ENCODE results near the gene SPAG16.

DNA sequence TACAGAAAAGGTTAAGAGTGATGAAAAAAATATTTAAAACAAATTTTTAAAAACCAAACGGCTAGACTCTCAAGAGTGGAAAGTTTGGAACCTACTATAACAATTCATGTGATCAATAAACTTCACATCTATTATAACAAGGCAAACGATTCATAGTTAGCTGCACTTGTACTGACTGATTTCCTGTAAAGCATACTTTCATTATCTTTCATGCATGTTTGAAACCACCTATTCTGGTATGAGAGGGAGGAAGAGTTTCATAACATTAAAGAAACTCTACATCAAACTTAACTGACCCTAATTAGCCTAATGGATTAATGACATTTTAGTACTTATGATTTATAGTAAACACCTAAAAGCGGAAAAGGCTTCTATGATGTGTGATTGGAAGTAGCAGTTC lies 1082.9 kb downstream of the SPAG16 start:
- TF ChIP-seq, protein P1, sequence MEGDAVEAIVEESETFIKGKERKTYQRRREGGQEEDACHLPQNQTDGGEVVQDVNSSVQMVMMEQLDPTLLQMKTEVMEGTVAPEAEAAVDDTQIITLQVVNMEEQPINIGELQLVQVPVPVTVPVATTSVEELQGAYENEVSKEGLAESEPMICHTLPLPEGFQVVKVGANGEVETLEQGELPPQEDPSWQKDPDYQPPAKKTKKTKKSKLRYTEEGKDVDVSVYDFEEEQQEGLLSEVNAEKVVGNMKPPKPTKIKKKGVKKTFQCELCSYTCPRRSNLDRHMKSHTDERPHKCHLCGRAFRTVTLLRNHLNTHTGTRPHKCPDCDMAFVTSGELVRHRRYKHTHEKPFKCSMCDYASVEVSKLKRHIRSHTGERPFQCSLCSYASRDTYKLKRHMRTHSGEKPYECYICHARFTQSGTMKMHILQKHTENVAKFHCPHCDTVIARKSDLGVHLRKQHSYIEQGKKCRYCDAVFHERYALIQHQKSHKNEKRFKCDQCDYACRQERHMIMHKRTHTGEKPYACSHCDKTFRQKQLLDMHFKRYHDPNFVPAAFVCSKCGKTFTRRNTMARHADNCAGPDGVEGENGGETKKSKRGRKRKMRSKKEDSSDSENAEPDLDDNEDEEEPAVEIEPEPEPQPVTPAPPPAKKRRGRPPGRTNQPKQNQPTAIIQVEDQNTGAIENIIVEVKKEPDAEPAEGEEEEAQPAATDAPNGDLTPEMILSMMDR (IDR thresholded peaks at IDR 0.05; ENCODE audit: insufficient read depth, low read depth, low read length): no peak
- TF ChIP-seq EZH2 (IDR thresholded peaks at IDR 0.05; ENCODE audit: insufficient read depth, low read length): no peak

All from astrocyte (in vitro differentiated cells and primary cell).